HG03520 (cell line): ENCODE data around the gene LAMA5.

Source experiments
- ATAC-seq: cut with Tn5 transposase; IDR thresholded peaks from one replicate; pipeline ENCODE4 v1.9.1; 2021; ENCODE audit warnings: mild to moderate bottlenecking, moderate library complexity; ENCODE audit not compliant: unreplicated experiment

Gene LAMA5

DNA sequence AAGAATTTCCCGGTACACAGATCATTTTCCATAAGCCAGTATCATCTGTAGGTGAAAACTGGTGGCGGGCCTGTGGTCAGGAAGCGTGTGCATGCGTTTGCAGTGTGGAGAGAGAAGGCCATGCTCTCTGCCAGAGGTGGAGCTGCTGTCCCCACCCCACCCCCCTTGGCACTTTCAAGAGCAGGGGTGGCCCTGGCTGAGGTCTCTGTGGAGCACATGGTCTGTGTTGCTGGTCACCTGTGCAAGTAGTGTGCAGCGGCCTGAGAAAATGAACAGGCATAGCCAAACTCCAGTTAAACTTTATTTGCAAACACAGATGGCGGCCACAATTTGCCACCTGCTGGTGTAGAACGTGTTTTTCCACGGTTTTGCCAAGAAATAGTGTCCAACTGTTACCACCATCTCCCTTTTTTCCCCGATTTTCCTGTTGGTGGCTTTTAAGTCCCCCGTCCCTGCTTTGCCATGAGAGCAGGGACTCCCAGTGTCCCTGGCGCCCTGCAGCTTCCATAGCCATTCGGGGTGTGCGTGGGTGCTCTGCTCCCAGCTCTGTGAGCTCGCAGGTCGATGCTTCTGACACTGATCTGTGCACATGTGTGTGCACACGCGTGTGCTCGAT lies 61.9 kb downstream of the LAMA5 start:
- no peak for ATAC-seq

- no peak for ATAC-seq
Measured at GRCh38 chr20:62304331-62305148, 62.6 kb downstream of the LAMA5 start.

DNA sequence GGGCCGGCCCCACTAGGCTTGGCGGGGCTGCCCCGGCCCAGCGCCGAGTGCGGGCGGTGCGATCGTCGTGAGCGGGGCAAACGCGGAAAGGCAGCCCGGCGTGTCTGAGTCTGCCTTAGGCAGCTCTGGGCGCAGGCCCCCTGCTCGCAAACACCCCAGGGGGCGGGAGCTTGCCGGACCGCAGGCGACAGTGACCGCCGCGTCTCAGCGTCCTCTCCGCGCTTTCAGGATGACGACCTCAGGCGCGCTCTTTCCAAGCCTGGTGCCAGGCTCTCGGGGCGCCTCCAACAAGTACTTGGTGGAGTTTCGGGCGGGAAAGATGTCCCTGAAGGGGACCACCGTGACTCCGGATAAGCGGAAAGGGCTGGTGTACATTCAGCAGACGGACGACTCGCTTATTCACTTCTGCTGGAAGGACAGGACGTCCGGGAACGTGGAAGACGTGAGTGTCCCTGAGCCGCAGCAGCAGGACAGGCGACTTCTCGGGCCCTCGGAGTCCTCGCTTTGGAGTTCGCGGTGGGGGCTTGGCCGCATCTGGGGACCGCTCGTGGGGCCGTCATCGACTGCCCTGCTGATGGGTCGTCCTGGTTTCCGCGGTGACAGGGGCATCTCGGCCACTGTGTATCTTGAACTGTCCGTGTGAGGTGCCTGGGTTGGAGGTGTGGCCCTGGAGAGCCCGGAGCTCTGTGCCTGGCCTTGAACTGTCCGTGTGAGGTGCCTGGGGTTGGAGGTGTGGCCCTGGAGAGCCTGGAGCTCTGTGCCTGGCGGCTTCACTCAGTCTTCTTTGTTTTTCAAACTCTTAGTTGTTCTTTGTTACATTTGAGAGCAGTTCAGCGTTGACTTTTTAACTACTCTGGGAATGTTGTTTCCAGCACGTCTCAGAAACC lies 63.5 kb downstream of the LAMA5 start:
- no peak for ATAC-seq

GRCh38 chr20:62303062-62303339 lies 64.1 kb downstream of the LAMA5 start:
- no peak for ATAC-seq

GRCh38 chr20:62302341-62303061 lies 64.6 kb downstream of the LAMA5 start, which contains the start of gene ADRM1:
ADRM1 (plus strand) TSS chr20:62302997; CDS start chr20:62303569, 572 bp downstream.
- ATAC-seq, result peak; percentile 83

DNA sequence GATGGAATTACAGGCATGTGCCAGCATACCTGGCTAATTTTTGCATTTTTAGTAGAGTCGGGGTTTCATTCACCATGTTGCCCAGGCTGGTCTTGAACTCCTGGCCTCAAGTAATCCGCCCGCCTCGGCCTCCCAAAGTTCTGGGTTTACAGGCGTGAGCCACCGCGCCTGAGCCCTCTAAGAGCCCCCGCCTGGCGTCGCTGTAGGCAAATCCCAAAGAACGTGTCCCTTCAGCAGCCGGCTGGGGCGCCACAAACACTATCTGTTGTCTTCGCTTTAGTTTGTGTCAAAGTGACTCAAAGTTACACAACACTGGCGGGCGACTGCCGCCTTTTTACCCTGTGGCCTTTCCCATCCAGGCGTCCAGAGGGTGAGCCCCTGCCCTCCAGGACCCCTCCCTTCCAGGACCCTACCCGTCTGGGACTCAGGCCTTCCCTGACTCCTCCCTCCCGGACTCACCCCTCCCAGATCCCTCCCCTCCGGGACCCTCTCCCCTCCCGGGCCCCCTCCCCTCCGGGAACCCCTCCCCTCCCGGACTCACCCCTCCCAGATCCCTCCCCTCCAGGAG lies 65.3 kb downstream of the LAMA5 start:
- peak; percentile 31 for ATAC-seq

- no peak for ATAC-seq
Measured at GRCh38 chr20:62301111-62301668, 65.9 kb downstream of the LAMA5 start.

DNA sequence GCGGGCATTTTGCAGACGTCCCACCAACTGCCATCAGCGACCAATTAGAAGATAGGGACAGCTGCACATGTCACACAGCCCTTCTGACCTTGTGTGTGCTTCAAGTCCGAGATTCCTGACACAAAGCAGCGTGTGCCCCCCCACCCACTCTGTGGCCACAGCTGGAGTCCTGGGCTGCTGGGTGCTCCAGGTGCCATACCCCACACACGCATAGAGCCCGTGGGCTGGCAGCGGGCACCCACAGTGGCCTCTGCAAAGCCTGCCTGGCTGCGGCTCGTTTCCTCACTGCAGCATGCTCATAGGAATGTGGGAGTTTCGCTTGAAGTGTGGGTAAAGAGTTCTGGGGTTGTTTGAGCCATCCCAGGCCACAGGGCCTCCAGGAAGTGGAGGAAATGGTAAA lies 66.8 kb downstream of the LAMA5 start:
- no peak for ATAC-seq

DNA sequence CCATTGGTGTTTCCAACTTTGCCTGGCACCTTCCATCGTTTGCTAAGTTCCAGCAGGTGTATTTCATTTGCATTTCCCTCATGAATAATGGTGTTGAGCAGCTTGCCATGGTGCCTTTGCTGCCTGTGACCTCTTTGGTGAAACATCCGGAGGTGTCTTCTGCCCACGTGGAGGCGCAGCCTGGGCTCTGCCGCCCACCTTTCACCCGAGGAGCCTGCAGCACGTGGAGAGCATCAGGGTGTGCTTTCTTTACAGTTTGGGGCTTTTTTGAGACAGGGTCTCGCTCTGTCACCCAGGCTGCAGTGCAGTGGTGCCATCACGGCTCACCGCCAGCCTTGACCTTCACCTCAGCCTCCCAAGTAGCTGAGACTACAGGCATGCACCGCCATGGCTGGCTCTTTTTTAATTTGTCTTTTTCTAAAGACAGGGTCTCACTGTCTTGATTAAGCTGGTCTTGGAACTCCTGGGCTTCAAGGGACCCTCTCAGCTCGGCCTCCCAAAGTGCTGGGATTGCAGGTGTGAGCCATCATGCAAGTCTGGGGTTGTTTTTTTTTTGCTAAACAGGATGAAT lies 67.4 kb downstream of the LAMA5 start:
- ATAC-seq, result no peak

DNA sequence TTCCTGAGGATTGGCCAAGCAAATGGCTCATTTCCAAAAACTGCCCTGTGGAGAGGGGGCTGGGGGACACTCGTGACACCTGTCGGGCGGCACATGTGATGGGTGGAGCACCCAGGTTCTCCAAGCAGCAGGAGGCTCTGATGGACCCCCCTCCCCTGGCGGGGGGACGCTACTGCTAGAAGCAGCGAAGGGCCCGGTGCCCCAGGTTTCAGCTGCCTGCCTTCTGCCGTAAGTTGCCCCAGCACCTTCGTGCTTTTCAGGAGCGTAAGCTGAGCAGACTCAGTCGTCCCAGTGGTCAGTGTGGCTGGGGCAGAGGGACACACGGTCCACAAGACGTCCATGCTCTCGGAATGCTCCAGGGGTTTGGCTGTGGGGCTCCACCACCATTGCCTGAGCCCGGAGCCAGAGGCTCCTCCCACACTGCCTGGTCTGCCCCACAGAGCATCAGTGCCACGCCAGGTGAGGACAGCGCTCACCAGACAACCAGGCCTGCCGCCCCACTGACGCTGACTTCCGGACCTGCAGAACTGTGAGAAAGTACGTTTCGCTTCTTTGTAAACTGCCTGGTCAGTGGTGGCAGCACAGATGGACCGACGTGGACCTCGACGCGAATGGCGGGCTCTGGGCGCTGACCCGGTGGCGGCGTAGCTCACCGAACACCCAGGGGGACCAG lies 68.4 kb downstream of the LAMA5 start:
- no peak for ATAC-seq

DNA sequence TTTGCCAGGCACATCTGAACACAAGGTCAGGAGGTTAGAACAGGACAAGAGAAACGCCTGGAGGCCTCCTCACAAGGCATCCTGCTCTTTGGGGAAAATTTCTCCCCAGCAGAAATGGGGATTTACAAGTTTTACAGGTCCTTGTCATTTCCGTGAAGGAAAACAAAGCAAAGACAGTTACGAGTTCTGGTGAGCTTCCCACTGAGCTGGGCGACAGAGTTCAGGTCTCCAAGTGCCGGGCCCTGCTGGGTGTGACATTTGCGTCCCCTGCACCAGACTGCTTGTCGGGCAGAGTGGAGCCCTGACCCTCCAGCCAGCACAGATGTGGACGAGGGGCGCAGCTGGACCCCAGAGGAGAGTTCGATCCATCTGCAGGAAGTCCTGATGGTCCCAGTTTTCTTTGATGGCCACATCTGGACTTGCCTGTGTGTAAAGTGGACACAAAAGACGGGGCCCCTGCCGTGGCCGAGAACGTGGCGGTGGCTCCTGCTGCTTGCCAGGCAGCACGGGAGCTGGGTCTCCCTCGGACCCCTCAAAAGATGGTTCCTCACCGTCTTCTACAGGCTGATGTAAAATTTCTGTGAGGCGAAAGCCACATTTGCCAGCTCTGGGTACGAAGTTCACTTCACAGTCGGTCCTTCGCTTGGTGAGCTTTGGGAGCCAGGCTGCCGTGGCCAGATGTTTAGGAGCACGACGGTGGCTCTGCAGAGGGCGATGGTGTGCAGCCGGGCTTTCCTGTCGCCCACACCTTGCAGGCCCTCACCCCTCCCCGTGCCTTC lies 69.5 kb downstream of the LAMA5 start:
- ATAC-seq, result no peak

DNA sequence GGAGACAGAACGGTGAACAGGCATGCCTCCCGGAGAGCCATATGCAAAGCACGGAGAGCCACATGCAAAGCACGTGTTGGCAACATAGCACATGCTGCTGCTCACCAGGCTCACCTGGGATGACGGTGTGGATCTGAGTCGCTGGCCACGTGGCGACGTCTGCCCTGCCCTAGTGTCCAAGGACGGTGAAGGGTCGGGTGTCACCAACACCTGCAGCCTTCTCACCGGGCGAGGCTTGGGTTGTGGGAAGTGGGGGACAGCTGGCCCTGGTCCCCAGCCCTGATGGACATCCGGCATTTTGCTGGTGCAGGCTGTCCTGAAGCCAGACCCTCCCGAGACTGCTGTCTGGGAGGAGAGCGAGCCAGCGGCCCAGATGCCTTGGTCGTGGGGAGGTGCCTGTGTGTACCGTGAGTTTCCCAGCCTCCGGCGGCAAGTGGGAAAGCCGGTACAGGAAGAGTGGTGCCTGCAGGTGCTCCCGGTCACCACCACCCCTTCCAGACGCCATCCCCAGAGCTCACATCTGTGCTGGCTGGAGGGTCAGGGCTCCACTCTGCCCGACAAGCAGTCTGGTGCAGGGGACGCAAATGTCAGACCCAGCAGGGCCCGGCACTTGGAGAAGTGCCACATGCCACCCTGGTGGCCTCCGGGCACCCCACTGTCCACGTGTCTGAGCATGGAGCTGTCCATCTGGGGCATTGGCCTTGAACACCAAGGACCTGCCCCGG lies 70.2 kb downstream of the LAMA5 start:
- ATAC-seq, result no peak

DNA sequence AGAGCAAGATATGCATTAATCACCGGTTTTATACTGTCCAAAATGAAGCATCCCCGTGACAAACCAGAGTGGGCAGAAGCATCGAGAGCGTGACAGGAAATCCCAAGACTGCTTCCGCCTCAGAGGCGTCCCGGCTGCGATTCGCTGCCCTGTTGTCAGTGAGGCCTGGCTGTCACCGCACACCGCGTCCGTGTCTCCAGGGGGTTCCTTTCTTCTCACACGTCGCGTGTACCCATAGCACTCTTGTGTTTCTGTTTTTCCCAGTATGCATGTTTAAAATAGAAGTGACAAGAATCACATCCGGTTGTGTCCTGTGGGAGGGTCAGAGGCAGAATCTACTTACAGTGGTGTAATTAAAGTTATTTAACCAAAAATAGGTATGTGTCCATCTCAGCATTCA lies 72.6 kb downstream of the LAMA5 start:
- ATAC-seq, result no peak

DNA sequence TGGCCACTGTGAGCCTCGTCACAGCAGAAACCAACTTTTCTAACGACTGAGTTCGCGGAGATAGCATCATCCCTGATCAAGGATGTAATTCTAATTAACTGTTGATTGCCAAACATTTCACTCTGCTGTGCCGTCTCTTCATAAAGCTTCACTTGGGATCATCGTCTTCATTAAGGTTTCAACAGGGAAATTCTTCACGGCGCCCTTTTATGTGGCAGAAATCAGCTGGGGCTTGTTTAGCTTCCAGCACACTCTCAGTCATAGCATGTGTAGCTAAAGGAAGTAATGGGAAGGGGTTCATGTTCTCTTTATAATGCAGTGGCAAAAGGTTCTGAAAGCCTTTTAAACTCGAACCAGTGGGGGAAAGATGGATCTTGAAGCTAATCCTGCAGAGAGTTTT lies 73.2 kb downstream of the LAMA5 start:
- ATAC-seq, result no peak

- ATAC-seq, result no peak
Measured at GRCh38 chr20:62293111-62293784, 73.9 kb downstream of the LAMA5 start.

DNA sequence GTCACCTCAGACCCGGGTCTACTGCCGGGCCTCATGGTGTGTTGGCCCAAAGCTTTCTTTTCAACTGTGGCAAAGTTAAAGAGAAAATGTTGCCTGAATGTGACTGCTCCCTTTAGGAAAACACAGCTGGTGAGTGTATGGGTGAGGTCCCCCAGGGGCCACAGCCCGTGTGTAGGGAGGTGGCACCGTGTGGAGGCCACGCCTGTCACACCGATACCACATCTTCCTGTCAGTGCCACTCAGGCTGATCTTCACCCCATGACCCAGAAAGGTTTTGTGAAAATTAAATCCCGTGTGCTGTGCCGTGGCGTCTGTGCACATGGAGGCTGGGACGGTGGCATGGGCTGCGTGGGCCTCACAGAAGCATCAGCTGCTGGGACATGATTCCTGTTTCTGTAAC lies 75.0 kb downstream of the LAMA5 start:
- no peak for ATAC-seq

DNA sequence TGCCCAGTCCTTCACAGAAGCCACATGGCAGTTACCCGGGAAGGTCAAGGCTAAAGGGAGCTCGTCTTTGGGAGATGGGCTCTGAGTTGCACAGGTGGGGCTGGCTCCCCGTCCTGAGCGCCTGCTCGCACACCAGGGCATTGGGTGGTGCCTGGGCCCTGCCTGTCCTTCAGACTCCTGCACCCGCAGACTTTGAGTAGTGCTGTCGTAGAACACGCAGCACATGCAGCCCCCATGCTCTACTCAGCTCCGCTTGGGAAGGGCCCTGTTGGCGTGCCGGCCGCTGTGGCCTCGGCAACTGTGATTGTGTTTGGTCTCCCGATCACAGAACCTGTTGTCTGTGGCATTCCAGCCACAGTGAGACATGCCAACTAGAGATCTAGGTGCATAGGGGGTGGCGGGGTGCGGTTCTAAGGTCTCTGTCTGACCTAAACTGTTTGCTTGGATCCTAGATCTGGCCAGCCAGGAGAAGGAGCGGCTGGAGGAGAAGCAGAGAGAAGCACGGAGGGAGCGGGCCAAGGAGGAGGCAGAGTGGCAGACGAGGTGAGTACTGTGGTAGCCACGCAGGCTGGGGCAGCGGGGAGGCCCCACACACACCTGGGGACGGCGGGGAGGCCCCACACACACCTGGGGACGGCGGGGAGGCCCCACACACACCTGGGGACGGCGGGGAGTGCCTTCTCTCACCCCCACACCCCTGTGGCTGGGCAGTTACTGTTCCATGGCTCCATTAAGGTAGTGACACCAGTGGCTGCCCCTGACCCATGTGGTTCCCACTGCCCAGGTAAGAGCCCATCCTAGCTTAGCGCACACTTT lies 75.7 kb downstream of the LAMA5 start:
- no peak for ATAC-seq
